ENCODE data around the gene TRIM62. TPM values are rescaled to one million over a fixed set of nuclear protein-coding genes. Genes with fewer than 3 reads are reported as not detected.

Gene TRIM62
- 2.0 to 4.7 TPM (median 2.2 TPM) in 3 replicates for polyA plus RNA-seq
- polyA plus RNA-seq (2011; ENCODE audit: low read depth) = 2.0 TPM
- 4.6 and 5.5 TPM in 2 replicates for polyA plus RNA-seq (2011; cell fraction: cytosol; rRNA removed)
- polyA plus RNA-seq (2011; cell fraction: nucleus; rRNA removed) = 10.2 and 13.8 TPM in 2 replicates
- polyA plus RNA-seq (2012; ENCODE audit: low replicate concordance) = 6.9 TPM in 2 replicates
- 2.8 to 17.1 TPM (median 5.5 TPM) in 3 replicates for polyA minus RNA-seq
- 8.6 TPM for polyA minus RNA-seq (2011; cell fraction: cytosol; rRNA and poly(A)+ RNA removed)
- 6.9 and 7.8 TPM in 2 replicates for polyA minus RNA-seq (2011; cell fraction: nucleus; rRNA and poly(A)+ RNA removed)

GRCh38 chr1:33181921-33182341, at the start of gene TRIM62:
Gene TRIM62, minus strand, starts transcription at chr1:33182043. Its CDS starts 611 bp downstream, at chr1:33181432.
- H3K9ac ChIP-seq (ENCODE audit: control insufficient read depth, extremely low read depth, insufficient read depth, low read length) = peak within 1 kb of the TSS; percentile 56
- no peaks in the 10 kb centered on the region for H3K9me1 ChIP-seq (ENCODE audit: control insufficient read depth, extremely low read depth, insufficient read depth, low read length)
- no peak within 1 kb of the TSS for H3K27ac ChIP-seq (ENCODE audit: control insufficient read depth, insufficient read depth, low read length)
- no peaks in the 10 kb centered on the region for H4K20me1 ChIP-seq (ENCODE audit: control insufficient read depth, extremely low read depth, insufficient read depth, low read length)
- no peaks in the 10 kb centered on the region for H3K27me3 ChIP-seq (ENCODE audit: control insufficient read depth, extremely low read depth, insufficient read depth, low read length)
- H3K4me3 ChIP-seq (ENCODE audit: control insufficient read depth in 2 of 3, extremely low read depth in 1 of 3, insufficient read depth in 2 of 3, low read depth in 1 of 3, low read length in 3 of 3) = peak within 1 kb of the TSS; percentile 59 to 74 (median 68)
- peak within 1 kb of the TSS; percentile 84 for H3K4me2 ChIP-seq (ENCODE audit: control insufficient read depth, extremely low read depth, insufficient read depth, low read depth, low read length)
- peaks cover 10% of the 10 kb centered on the region for H3K4me1 ChIP-seq (ENCODE audit: control insufficient read depth, extremely low read depth, insufficient read depth, low read length)
- H3K36me3 ChIP-seq (ENCODE audit: control insufficient read depth in 2 of 2, extremely low read depth in 1 of 2, insufficient read depth in 2 of 2, low read length in 2 of 2) = no peaks in the 10 kb centered on the region
- no peaks in the 10 kb centered on the region for H3K9me3 ChIP-seq (ENCODE audit: control insufficient read depth, low read depth, low read length)
- dilution Hi-C loops (cut with MboI; ENCODE audit: extremely low pct_ligation_motif_present, low sequenced_read_pairs) = no loop called here
- TF ChIP-seq CTCF (optimal IDR thresholded peaks at IDR 0.05 in 1 of 3, IDR thresholded peaks at IDR 0.05 in 1 of 3, conservative IDR thresholded peaks at IDR 0.05 in 1 of 3; ENCODE audit: extremely low read depth in 1 of 3, insufficient read depth in 2 of 3, low read length in 3 of 3) = no peak
- TF ChIP-seq EZH2 (IDR thresholded peaks at IDR 0.05; ENCODE audit: low read length) = no peak
- FAIRE-seq (no peak), DNase-seq (ENCODE audit: low read depth, low spot score) (peak; percentile 59)
- peak within 1 kb of the TSS; percentile 81 for H2AFZ ChIP-seq (ENCODE audit: control insufficient read depth, low read length)
- H3K79me2 ChIP-seq (ENCODE audit: control insufficient read depth, insufficient read depth, low read length) = no peaks in the 10 kb centered on the region

- dilution Hi-C loops (cut with MboI; ENCODE audit: extremely low pct_ligation_motif_present, low sequenced_read_pairs) = no loop called here
- no peaks in the 10 kb centered on the region for H3K79me2 ChIP-seq (ENCODE audit: control insufficient read depth, insufficient read depth, low read length)
- no peak overlapping the region for H2AFZ ChIP-seq (ENCODE audit: control insufficient read depth, low read length)
- peak; percentile 20 for FAIRE-seq
- no peak overlapping the region for H3K27ac ChIP-seq (ENCODE audit: control insufficient read depth, insufficient read depth, low read length)
- no peak overlapping the region for H3K9ac ChIP-seq (ENCODE audit: control insufficient read depth, extremely low read depth, insufficient read depth, low read length)
- H3K27me3 ChIP-seq (ENCODE audit: control insufficient read depth, extremely low read depth, insufficient read depth, low read length) = no peaks in the 10 kb centered on the region
- peaks cover 14% of the 10 kb centered on the region for H3K4me1 ChIP-seq (ENCODE audit: control insufficient read depth, extremely low read depth, insufficient read depth, low read length)
- TF ChIP-seq EZH2 (IDR thresholded peaks at IDR 0.05; ENCODE audit: low read length) (no peak), CTCF (optimal IDR thresholded peaks at IDR 0.05 in 1 of 3, IDR thresholded peaks at IDR 0.05 in 1 of 3, conservative IDR thresholded peaks at IDR 0.05 in 1 of 3; ENCODE audit: extremely low read depth in 1 of 3, insufficient read depth in 2 of 3, low read length in 3 of 3) (no peak)
- no peaks in the 10 kb centered on the region for H3K36me3 ChIP-seq (ENCODE audit: control insufficient read depth in 2 of 2, extremely low read depth in 1 of 2, insufficient read depth in 2 of 2, low read length in 2 of 2)
- no peaks in the 10 kb centered on the region for H3K9me1 ChIP-seq (ENCODE audit: control insufficient read depth, extremely low read depth, insufficient read depth, low read length)
- DNase-seq (ENCODE audit: low read depth, low spot score) = no peak
- H4K20me1 ChIP-seq (ENCODE audit: control insufficient read depth, extremely low read depth, insufficient read depth, low read length) = no peaks in the 10 kb centered on the region
- H3K9me3 ChIP-seq (ENCODE audit: control insufficient read depth, low read depth, low read length) = no peaks in the 10 kb centered on the region
- no peak overlapping the region for H3K4me3 ChIP-seq (ENCODE audit: control insufficient read depth in 2 of 3, extremely low read depth in 1 of 3, insufficient read depth in 2 of 3, low read depth in 1 of 3, low read length in 3 of 3)
- no peak overlapping the region for H3K4me2 ChIP-seq (ENCODE audit: control insufficient read depth, extremely low read depth, insufficient read depth, low read depth, low read length)
Observed at GRCh38 chr1:33231166-33231565, 49.3 kb upstream of the TRIM62 start.
